GM21529 (cell line): ENCODE data around the gene MAML3.

Experiments
- ATAC-seq: cut with Tn5 transposase; IDR thresholded peaks from one replicate; pipeline ENCODE4 v1.9.1; 2021; ENCODE audit not compliant: unreplicated experiment

Gene MAML3

GRCh38 chr4:139738846-139739613, 415.0 kb downstream of the MAML3 start:
- no peak for ATAC-seq

- ATAC-seq: no peak
Measured at GRCh38 chr4:139736661-139737060, 417.3 kb downstream of the MAML3 start.

GRCh38 chr4:139736274-139736660, 417.7 kb downstream of the MAML3 start:
- no peak for ATAC-seq

- ATAC-seq: no peak
Measured at GRCh38 chr4:139735381-139736273, 418.4 kb downstream of the MAML3 start.

- peak; percentile 58 for ATAC-seq
Measured at GRCh38 chr4:139734875-139735380, 419.1 kb downstream of the MAML3 start.

- no peak for ATAC-seq
Measured at GRCh38 chr4:139734201-139734874, 419.6 kb downstream of the MAML3 start.

GRCh38 chr4:139732991-139733570, 420.9 kb downstream of the MAML3 start:
- no peak for ATAC-seq

GRCh38 chr4:139728840-139729239, 425.1 kb downstream of the MAML3 start:
- ATAC-seq: no peak

GRCh38 chr4:139728146-139728545, 425.8 kb downstream of the MAML3 start:
- ATAC-seq: no peak

- ATAC-seq: no peak
Measured at GRCh38 chr4:139726615-139727014, 427.4 kb downstream of the MAML3 start.

- no peak for ATAC-seq
Measured at GRCh38 chr4:139725236-139725635, 428.7 kb downstream of the MAML3 start.

GRCh38 chr4:139721789-139722188, 432.2 kb downstream of the MAML3 start:
- ATAC-seq: no peak

- no peak for ATAC-seq
Measured at GRCh38 chr4:139720806-139721205, 433.2 kb downstream of the MAML3 start.

GRCh38 chr4:139719381-139720101, 434.4 kb downstream of the MAML3 start:
- no peak for ATAC-seq

GRCh38 chr4:139718833-139719232, 435.2 kb downstream of the MAML3 start:
- no peak for ATAC-seq

GRCh38 chr4:139718358-139718757, 435.6 kb downstream of the MAML3 start:
- no peak for ATAC-seq

- ATAC-seq: no peak
Measured at GRCh38 chr4:139715746-139716391, 438.1 kb downstream of the MAML3 start.

- no peak for ATAC-seq
Measured at GRCh38 chr4:139712882-139713281, 441.1 kb downstream of the MAML3 start.

GRCh38 chr4:139711461-139711860, 442.5 kb downstream of the MAML3 start:
- no peak for ATAC-seq

GRCh38 chr4:139710073-139710472, 443.9 kb downstream of the MAML3 start:
- ATAC-seq: no peak
